ENCODE data around the gene MGAT5B. TPM values are rescaled to one million over a fixed set of nuclear protein-coding genes. Genes with fewer than 3 reads are reported as not detected.

The MGAT5B gene
- total RNA-seq, 1 experiment from 2014 or later = 1.0 TPM

GRCh38 chr17:76833034-76833644 is 35.1 kb upstream of the MGAT5B start:
- BruUV-seq (replicated peaks) = no TSS peak
- Mint-ChIP-seq H3K9me3 (ENCODE audit: low read depth, unreplicated experiment) (no peaks in the 10 kb centered on the region), H3K4me1 (ENCODE audit: low read depth, unreplicated experiment) (no peaks in the 10 kb centered on the region), H3K4me3 (ENCODE audit: low read depth, unreplicated experiment) (no peak overlapping the region), H3K27ac (ENCODE audit: unreplicated experiment) (no peak overlapping the region), H3K27me3 (ENCODE audit: unreplicated experiment) (peaks cover 77% of the 10 kb centered on the region), H3K36me3 (ENCODE audit: insufficient read depth, unreplicated experiment) (no peaks in the 10 kb centered on the region)
- DNase-seq = no peak
- CTCF ChIA-PET = interaction anchor here (0.7 kb wide), 1 partner anchor 17 kb away, joined by 6 read pairs; no protein-coding TSS in a partner anchor
- intact Hi-C loops (cut with micrococcal nuclease; ENCODE audit: unreplicated experiment) = no loop called here
- TF ChIP-seq, protein P1, sequence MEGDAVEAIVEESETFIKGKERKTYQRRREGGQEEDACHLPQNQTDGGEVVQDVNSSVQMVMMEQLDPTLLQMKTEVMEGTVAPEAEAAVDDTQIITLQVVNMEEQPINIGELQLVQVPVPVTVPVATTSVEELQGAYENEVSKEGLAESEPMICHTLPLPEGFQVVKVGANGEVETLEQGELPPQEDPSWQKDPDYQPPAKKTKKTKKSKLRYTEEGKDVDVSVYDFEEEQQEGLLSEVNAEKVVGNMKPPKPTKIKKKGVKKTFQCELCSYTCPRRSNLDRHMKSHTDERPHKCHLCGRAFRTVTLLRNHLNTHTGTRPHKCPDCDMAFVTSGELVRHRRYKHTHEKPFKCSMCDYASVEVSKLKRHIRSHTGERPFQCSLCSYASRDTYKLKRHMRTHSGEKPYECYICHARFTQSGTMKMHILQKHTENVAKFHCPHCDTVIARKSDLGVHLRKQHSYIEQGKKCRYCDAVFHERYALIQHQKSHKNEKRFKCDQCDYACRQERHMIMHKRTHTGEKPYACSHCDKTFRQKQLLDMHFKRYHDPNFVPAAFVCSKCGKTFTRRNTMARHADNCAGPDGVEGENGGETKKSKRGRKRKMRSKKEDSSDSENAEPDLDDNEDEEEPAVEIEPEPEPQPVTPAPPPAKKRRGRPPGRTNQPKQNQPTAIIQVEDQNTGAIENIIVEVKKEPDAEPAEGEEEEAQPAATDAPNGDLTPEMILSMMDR (IDR thresholded peaks at IDR 0.05; ENCODE audit: unreplicated experiment) = no peak

DNA sequence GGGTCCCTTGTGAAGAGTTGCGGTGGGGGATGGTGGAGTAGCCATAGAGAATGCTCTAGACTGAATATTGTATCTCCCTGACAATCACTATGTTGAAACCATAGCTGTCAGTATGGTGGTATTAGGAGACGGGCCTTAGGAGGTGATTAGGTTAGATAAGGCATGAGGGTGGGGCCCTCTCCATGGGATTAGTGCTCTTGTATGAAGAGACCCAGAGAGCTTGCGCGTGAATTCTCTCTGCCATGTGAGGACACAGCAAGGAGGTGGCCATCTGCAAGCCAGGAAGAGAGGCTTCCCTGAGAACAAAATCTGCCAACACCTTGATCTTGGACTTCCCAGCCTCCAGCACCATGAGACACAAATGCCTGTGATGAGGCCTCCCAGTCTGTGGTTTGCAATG is 34.5 kb upstream of the MGAT5B start:
- TF ChIP-seq, protein P1 (IDR thresholded peaks at IDR 0.05; ENCODE audit: unreplicated experiment) = no peak
- no peak overlapping the region for H3K27ac Mint-ChIP-seq (ENCODE audit: unreplicated experiment)
- no peak overlapping the region for H3K4me3 Mint-ChIP-seq (ENCODE audit: low read depth, unreplicated experiment)
- CTCF ChIA-PET = no interaction called here
- no peaks in the 10 kb centered on the region for H3K36me3 Mint-ChIP-seq (ENCODE audit: insufficient read depth, unreplicated experiment)
- no peak for DNase-seq
- BruUV-seq (replicated peaks) = no TSS peak
- peaks cover 71% of the 10 kb centered on the region for H3K27me3 Mint-ChIP-seq (ENCODE audit: unreplicated experiment)
- no peaks in the 10 kb centered on the region for H3K4me1 Mint-ChIP-seq (ENCODE audit: low read depth, unreplicated experiment)
- no peaks in the 10 kb centered on the region for H3K9me3 Mint-ChIP-seq (ENCODE audit: low read depth, unreplicated experiment)
- intact Hi-C loops (cut with micrococcal nuclease; ENCODE audit: unreplicated experiment) = no loop called here

DNA sequence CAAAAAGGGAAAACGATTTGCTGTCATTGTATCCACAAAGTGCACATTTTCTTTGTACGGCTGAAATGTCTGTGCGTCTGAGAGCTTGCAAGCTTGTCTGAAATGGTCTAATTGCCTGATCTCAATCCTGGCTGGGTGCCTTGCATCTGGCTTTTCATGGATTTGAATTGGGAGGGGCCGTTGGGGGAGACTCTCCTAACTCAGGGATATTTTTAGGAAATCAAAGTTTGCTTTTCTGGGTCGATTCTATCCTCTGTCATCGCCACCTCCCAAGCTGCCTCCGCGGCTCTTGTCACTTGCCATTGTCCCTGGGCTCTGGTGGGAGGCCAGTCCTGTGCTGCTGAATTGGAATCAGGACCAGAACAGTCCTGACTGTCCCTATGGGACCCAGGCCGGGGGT is 33.3 kb upstream of the MGAT5B start:
- CTCF ChIA-PET = no interaction called here
- Mint-ChIP-seq H3K9me3 (ENCODE audit: low read depth, unreplicated experiment) (no peaks in the 10 kb centered on the region), H3K27me3 (ENCODE audit: unreplicated experiment) (peaks cover 66% of the 10 kb centered on the region), H3K27ac (ENCODE audit: unreplicated experiment) (no peak overlapping the region), H3K4me3 (ENCODE audit: low read depth, unreplicated experiment) (no peak overlapping the region), H3K36me3 (ENCODE audit: insufficient read depth, unreplicated experiment) (no peaks in the 10 kb centered on the region), H3K4me1 (ENCODE audit: low read depth, unreplicated experiment) (peaks cover 5% of the 10 kb centered on the region)
- TF ChIP-seq, protein P1 (IDR thresholded peaks at IDR 0.05; ENCODE audit: unreplicated experiment) = no peak
- DNase-seq = no peak
- BruUV-seq (replicated peaks) = no TSS peak
- intact Hi-C loops (cut with micrococcal nuclease; ENCODE audit: unreplicated experiment) = no loop called here

GRCh38 chr17:76840443-76840767 is 27.8 kb upstream of the MGAT5B start:
- Mint-ChIP-seq H3K4me3 (ENCODE audit: low read depth, unreplicated experiment) (no peak overlapping the region), H3K27me3 (ENCODE audit: unreplicated experiment) (peaks cover 56% of the 10 kb centered on the region), H3K4me1 (ENCODE audit: low read depth, unreplicated experiment) (peaks cover 15% of the 10 kb centered on the region), H3K36me3 (ENCODE audit: insufficient read depth, unreplicated experiment) (no peaks in the 10 kb centered on the region), H3K9me3 (ENCODE audit: low read depth, unreplicated experiment) (no peaks in the 10 kb centered on the region), H3K27ac (ENCODE audit: unreplicated experiment) (no peak overlapping the region)
- CTCF ChIA-PET = interaction anchor here (0.8 to 0.9 kb wide), 3 partner anchors 13 to 169 kb away, joined by 3 to 5 read pairs (median 4); no protein-coding TSS in a partner anchor
- DNase-seq = no peak
- BruUV-seq (replicated peaks) = no TSS peak
- intact Hi-C loops (cut with micrococcal nuclease; ENCODE audit: unreplicated experiment) = no loop called here
- TF ChIP-seq, protein P1 (IDR thresholded peaks at IDR 0.05; ENCODE audit: unreplicated experiment) = no peak

Measured in Calu3 (cell line).